ENCODE results near the gene GIPC1. TPM values are rescaled to one million over a fixed set of nuclear protein-coding genes. Genes with fewer than 3 reads are reported as not detected.

GIPC1 gene
- polyA plus RNA-seq, 2 of the 4 experiments (the other 2 are of a cell fraction) = 52.9 to 86.4 TPM

DNA sequence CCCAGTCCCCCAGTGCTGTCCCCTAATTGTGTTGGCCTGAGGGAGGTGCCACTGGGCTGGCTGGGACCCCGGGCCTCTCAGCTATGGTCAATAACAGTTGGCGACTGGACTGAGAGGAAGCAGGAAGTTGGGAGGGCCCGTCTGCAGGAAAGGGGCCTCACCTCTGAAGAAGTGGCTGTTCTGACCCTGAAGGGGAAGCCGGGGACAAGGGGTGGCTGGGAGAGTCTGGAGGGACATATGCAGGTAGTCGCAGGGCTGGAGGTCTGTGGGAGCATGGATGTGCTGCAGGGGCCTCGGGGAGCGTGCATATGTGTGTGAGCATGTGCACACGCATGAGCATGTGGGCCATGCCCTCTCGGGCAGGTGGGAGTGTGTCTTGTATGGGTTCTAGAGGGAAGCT lies 56.9 kb downstream of the GIPC1 start (continued):
- TF ChIP-seq, protein P1, sequence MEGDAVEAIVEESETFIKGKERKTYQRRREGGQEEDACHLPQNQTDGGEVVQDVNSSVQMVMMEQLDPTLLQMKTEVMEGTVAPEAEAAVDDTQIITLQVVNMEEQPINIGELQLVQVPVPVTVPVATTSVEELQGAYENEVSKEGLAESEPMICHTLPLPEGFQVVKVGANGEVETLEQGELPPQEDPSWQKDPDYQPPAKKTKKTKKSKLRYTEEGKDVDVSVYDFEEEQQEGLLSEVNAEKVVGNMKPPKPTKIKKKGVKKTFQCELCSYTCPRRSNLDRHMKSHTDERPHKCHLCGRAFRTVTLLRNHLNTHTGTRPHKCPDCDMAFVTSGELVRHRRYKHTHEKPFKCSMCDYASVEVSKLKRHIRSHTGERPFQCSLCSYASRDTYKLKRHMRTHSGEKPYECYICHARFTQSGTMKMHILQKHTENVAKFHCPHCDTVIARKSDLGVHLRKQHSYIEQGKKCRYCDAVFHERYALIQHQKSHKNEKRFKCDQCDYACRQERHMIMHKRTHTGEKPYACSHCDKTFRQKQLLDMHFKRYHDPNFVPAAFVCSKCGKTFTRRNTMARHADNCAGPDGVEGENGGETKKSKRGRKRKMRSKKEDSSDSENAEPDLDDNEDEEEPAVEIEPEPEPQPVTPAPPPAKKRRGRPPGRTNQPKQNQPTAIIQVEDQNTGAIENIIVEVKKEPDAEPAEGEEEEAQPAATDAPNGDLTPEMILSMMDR (IDR thresholded peaks at IDR 0.05) = no peak
- no peak for TF ChIP-seq RCOR1 (IDR thresholded peaks at IDR 0.05; ENCODE audit: low read depth, low read length)
- TF ChIP-seq, protein P2, sequence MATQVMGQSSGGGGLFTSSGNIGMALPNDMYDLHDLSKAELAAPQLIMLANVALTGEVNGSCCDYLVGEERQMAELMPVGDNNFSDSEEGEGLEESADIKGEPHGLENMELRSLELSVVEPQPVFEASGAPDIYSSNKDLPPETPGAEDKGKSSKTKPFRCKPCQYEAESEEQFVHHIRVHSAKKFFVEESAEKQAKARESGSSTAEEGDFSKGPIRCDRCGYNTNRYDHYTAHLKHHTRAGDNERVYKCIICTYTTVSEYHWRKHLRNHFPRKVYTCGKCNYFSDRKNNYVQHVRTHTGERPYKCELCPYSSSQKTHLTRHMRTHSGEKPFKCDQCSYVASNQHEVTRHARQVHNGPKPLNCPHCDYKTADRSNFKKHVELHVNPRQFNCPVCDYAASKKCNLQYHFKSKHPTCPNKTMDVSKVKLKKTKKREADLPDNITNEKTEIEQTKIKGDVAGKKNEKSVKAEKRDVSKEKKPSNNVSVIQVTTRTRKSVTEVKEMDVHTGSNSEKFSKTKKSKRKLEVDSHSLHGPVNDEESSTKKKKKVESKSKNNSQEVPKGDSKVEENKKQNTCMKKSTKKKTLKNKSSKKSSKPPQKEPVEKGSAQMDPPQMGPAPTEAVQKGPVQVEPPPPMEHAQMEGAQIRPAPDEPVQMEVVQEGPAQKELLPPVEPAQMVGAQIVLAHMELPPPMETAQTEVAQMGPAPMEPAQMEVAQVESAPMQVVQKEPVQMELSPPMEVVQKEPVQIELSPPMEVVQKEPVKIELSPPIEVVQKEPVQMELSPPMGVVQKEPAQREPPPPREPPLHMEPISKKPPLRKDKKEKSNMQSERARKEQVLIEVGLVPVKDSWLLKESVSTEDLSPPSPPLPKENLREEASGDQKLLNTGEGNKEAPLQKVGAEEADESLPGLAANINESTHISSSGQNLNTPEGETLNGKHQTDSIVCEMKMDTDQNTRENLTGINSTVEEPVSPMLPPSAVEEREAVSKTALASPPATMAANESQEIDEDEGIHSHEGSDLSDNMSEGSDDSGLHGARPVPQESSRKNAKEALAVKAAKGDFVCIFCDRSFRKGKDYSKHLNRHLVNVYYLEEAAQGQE (IDR thresholded peaks at IDR 0.05) = no peak
- TF ChIP-seq HEYL (CRISPR knock-in tag; IDR thresholded peaks at IDR 0.05) = no peak
- TF ChIP-seq POLR2A (IDR thresholded peaks at IDR 0.05; ENCODE audit: low read length) = no peak

DNA sequence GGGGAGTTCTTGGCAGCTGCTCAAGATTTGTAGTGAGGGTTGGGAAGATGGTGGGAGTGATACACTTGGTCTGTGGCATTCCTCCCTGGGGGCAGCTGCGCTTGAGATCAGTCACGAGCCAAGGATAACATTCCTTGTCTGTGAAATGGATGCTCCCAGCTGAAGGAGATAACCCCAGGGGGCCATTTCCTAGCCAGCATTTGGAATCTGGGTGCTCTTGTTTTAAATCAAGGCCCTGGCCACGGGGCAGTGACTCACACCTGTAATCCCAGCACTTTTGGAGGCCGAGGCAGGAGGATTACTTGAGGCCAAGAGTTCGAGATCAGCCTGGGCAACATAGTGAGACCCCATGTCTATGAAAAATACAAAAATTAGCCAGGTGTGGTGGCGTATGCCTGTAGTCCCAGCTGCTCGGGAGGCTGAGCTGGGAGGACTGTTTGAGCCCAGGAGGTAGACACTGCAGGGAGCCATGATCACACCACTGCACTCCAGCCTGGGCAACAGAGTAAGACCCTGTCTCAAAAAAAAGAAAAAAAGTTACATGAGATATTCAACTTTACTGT lies 58.3 kb downstream of the GIPC1 start:
- ATAC-seq (no peak), FAIRE-seq (no peak), DNase-seq (ENCODE audit: low read depth in 1 of 2, low spot score in 1 of 2) (no peak)
- CTCF ChIA-PET = interaction anchor here (0.9 kb wide), 1 partner anchor 301 kb away, joined by 4 read pairs; the partner anchor contains the start of gene ASF1B
- Histone ChIP-seq H3K9me3 (no peaks in the 10 kb centered on the region), H3K27ac (no peak overlapping the region), H3K4me3 (no peak overlapping the region), H3K4me1 (peaks cover 16% of the 10 kb centered on the region), H3K4me2 (no peak overlapping the region)
- 86% methylated on average over 5 of the region's 7 CpGs for WGBS (ENCODE audit: missing lambda C conversion rate)
- TF ChIP-seq, protein P2 (IDR thresholded peaks at IDR 0.05) = no peak
- POLR2A ChIA-PET = no interaction called here

DNA sequence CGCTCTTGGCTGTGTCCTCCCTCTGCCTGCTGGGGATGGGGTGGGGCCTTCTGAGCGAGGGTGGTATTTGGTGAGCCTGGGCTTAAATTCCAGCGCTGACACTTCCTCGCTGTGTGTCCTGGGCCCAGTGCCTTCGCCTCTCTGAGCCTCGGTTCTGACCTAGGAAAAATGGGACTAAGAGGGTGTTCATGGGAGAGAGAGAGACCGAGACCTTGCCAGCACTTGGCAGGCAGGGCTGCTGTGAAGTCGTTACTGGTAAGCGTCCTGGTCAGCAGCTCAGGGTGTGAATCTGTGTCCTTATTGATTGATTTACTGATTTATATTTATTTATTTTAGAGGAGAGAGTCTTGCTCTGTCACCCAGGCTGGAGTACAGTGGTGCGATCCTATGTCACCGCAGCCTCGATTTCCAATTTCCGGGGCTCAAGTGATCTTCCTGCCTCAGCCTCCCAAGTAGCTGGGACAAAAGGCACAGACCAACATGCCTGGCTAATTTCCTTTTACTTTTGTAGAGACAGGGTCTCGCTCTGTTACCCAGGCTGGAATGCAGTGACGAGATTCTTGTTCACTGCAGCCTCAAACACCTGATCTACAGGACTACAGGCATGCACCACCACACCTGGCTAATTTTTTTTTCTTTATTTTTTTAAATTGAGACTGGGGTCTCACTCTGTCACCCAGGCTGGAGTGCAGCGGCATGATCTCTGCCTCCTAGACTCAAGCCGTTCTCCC lies 60.4 kb downstream of the GIPC1 start:
- Histone ChIP-seq H3K4me1 (peaks cover 23% of the 10 kb centered on the region), H3K4me3 (no peak overlapping the region; the same call in 2 of the 3 replicates), H3K27ac (peak overlapping the region; percentile 91 to 98), H3K4me2 (peak overlapping the region; percentile 98), H3K9me3 (no peaks in the 10 kb centered on the region)
- WGBS (ENCODE audit: missing lambda C conversion rate) = 83% methylated on average over 14 of the region's 17 CpGs
- POLR2A ChIA-PET = no interaction called here
- FAIRE-seq (no peak), DNase-seq (ENCODE audit: low read depth in 1 of 2, low spot score in 1 of 2) (no peak), ATAC-seq (no peak)
- CTCF ChIA-PET = interaction anchor here (0.7 to 1.5 kb wide), 4 partner anchors 11 to 299 kb away, joined by 3 to 8 read pairs (median 4); partner anchors contain the start of gene ASF1B
- TF ChIP-seq KDM1A (IDR thresholded peaks at IDR 0.05; ENCODE audit: low read depth) (0 out of 2 replicates have a peak, but pooled peaks have one; percentile 48), KDM5A (IDR thresholded peaks at IDR 0.05) (no peak), ZFP36 (IDR thresholded peaks at IDR 0.05; ENCODE audit: borderline replicate concordance, partially characterized antibody) (peak; percentile 88), SMC3 (IDR thresholded peaks at IDR 0.05) (no peak)

Measured in A549 (cell line).